HuH-7.5 (cell line): ENCODE data around the gene NFXL1.

Source experiments
- DNase-seq: peaks from one replicate; pipeline ENCODE4 v3.0.0; 2011; ENCODE audit warnings: low spot score

NFXL1 gene

DNA sequence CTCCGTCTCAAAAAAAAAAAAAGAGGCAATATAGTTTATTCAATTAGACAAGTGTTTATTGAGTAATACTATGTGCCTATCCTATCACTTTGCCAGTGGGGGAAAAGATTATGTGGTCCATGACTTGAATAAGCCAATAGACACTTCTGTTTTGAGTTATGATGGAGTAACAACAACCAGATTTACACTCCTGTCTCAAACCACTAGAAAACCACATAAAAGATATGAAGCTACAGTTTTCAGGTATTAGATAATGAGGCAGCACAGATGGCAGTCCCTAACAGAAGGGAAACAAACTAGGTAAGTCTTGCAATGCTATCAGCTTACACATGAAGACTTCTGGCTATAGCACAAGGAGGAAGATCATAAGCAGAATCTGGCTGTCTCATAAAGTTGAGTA is 22.5 kb downstream of the NFXL1 start:
- DNase-seq: no peak

DNA sequence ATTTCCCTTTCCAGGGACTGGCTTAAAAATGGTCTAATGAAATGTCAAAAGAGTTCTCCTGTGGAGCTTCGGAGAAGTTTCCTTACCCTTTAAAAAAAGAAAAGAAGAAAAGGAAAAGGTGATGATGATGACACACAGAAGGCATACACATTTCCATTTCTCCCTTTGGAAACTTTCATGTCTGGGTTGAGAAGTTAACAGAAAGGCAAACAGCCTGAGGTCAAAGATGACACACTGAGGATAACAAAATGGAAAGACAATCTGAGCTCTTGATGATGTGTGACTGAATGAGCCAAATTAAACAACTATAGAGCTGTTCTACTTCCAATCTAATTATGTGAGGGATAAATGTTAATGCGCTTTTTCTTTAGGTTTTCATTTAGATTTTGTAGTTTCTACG is 32.2 kb downstream of the NFXL1 start:
- DNase-seq: no peak

DNA sequence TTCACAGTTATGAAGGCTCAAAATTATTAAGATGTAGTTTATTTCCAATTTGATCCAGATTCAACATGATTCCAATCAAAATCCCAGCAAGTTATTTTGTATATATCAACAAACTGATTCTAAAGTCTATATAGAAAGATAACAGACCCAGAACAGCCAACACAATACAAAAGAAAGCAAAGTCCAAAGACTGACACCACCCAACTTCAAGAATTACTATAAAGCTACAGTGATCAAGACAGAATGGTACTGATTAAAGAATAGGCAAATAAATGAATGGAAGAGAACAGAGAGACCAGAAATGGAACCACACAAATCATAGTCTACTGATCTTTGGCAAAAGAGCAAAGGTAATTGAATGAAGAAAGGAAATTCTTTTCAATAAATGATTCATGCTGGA is 34.9 kb downstream of the NFXL1 start:
- DNase-seq: no peak

DNA sequence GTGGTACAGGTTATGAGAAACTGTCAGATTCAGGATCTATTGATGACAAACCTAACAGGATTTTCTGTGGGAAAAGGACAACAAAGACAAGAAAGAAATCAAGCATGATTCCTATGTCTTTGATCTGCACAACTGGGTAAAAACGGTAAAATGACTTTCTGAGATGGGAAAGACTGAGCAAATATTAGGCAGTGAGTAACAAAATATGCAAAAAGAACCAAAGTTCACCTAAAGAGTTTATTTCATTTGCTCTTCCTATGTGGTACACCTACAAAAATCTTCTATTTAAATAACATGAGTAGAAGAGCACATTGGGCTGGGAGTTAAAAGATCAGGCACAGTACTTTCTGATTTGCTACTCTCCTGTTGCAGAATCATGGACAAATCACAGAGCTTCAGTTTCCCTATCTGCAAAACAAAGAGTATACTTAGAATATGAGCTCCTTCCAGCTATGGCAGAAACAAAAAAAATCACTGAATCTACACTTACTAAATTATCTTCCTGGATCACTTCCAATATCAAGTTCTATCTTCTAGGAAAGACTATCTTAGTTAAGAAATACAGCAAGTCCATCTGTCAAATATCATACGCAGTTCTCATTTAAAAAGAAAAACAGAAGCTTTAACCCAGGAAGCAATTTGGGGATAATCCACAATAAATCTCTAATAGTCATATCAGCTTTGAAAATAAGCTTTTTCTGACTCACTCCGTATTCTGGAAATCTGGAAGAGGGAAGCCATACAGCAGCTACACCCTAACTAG is 37.4 kb downstream of the NFXL1 start:
- no peak for DNase-seq

DNA sequence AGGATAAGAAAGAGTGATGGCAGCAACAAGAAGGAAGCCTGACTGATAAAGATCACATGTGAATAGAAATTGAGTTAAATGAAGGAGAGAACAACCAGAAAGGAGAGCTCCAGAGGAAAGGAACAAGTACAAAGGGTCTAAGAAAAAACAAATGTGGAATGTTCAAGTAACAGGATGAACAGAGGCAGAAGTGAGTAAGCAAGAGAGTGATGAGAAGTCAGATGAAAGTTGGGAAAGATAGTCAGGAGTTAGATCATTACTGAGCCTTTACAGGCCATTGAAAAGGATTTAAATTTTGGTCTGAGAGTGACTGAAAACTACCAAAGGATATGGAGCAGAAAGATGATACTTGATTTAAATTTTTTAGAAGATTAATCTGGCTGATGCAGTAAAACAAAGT is 38.1 kb downstream of the NFXL1 start:
- no peak for DNase-seq

DNA sequence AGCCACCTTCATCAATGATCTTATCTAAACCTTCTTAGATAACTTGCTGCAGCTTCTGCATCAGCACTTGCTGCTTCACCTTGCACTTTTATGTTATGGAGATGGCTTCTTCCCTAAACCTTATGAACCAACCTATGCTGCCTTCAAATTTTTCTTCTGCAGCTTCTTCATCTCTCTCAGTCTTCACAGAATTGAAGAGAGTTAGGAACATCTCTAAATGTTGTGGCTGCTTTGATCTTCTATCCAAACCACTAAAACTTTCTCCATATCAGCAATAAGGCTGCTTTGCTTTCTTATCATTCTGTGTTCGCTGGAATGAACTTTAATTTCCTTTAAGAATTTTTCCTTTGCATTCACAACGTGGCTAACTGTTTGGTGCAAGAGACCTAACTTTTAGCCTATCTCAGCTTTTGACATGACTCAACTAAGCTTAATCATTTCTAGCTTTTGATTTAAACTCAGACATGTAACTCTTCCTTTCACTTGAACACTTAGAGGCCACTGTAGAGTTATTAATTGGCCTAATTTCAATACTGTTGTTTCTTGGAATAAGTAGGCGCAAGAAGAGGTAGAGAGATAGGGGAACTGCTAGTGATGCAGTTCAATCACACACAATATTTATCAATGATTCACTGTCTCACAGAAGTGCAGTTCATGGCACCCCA is 40.4 kb downstream of the NFXL1 start:
- DNase-seq: no peak

DNA sequence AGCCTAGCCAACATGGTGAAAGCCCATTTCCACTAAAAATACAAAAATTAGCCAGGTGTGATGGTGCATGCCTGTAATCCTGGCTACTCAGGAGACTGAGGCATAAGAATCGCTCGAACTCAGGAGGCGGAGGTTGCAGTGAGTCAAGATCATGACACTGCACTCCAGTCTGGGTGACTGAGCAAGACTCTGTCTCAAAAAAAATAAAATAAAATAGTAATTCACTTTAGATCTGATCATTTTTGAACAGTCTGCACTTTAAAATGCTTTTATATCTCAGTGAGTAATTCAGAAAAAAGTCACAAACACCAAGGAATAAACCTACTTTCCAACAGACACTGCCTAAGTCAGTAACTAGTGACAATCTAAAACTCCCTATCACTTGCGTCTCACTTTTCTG is 50.9 kb downstream of the NFXL1 start:
- DNase-seq: no peak

DNA sequence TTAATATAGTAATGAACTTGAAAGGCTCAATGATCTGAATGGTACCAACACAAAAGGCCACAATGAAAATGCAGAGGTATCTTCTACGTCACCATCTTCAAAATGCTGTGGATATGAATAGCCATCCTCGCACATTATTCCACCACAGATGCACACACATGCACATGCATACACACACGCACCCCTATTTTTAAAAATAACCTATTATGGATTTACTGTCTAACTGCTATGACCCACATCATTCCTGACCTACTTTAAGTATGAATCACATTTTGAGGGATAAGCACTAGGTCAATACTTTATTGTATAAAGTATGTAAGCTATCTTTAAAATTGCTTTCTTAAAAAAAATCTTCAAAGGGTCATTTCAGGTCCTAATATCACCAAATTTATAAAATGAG is 52.1 kb downstream of the NFXL1 start:
- DNase-seq: no peak

DNA sequence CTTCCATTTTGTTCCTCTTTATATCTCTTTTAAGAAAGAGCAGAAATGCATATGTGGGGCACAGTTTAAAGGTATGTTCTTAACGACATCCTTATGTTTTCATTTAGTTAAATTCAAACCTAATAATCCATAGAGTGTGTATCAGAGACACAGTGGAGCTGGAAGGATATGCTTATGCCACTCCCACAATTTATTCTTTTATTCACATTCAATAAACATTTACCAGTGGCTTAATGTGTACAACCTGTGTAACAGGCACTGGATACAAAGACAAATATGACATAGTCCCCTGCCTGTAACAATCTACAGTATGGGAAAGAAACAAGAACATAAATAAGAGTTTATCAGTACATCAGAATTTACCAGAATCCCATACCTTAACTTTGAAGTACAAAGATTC is 54.1 kb downstream of the NFXL1 start:
- DNase-seq: no peak

DNA sequence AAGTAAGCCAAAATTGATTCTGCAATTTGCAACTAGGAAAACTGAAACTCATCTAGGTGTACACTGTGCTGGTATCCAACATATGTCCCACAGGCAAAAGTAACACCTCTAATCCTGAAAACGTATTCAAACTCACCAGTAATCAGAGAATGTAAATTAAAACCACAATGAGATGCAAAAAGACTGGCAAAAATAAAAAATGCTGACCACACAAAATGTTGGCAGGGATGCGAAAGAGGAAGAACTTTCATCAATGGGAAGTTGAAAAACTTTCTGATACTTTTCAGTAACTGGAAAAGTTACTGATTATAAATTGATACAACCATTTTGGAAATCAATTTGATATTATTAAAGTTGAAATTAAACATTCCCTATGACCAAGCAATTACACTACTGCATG is 56.4 kb downstream of the NFXL1 start:
- DNase-seq: no peak

DNA sequence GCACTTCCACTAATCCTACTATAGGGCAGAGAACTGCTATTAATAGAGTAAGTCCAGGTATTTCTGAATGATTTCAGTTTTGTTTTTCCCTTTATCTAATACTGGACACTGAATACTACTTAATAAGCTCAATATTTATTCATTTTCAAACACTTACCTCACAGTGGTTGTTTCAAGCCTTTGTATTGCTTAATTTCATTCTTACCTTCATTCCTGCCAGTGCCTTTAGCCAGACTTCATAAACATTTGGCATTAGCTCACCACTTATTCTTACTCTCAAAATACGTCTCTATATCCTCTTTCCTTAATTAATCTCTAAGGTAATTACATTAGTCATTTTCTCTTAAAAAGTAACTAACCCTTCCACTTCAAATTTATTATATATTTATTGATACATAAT is 57.7 kb downstream of the NFXL1 start:
- no peak for DNase-seq

DNA sequence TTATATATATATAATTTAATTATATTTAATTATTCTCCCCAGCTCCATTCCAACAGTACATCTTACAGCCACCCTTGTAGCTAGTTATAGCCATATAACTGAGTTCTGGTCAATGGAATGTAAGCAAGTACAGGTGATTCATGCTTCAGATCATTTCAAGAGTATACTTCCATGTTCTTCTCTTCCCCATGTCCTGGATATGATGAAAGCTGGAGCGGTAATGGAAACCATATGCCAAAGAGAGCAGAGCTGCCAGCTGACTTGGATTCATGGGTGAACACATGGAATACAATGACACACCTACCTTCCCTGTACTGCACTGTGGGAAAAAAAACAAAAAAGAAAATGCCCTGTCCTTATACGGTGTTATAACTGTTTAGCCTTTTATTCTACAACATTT is 59.0 kb downstream of the NFXL1 start:
- DNase-seq: no peak

DNA sequence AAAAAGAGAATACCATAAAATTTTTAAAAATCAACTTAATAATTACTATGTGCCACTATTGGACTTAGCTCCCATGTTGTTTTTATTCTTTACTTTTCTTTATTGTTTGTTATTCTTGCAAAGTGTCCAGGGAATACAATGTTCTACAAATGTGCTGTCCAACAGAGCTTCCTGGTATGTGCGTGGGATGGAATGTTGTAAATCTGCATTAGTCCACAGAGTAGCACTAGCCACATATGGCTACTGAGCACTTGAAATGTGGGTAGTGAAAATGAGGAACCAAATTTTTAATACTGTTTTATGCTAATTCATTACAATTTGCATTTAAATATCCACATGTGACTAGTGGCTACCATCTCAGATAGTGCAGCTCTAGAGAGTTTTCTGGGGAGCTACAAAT is 62.2 kb downstream of the NFXL1 start:
- no peak for DNase-seq

DNA sequence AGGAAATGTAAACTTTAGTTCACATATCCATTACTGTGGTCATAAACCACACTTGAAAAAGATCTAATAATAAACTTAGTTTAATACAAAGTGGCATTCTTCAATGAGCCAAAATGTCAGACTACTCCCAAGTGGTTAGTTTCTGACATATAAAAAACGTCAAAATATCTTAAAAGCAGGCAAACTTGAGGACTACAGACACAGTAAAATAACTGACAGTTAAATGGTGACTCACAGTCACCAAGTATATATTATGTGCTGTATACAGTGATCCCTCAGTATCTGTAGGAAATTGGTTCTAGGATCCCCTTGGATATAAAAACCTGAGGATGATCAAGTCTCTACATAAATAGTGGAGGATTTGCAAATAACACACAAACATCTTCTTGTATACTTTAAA is 64.9 kb downstream of the NFXL1 start:
- DNase-seq: no peak

DNA sequence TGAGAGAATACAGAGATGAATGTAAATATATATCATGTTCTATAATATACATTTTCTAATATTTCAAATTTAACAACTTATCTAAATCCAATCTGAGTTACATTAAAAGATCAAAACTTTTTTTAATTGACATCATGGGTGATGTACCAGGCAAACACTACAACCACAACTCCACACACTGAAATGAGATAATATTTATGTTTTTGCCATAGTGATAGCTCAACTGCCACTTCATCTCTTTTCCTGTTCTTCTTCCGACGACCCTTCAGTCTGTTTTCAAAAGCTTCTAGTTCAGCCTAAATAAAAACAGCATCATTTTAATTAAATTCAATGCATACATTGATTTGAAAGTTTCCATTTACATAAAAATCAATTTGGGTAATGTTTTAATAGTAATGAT is 66.3 kb downstream of the NFXL1 start:
- DNase-seq: no peak

DNA sequence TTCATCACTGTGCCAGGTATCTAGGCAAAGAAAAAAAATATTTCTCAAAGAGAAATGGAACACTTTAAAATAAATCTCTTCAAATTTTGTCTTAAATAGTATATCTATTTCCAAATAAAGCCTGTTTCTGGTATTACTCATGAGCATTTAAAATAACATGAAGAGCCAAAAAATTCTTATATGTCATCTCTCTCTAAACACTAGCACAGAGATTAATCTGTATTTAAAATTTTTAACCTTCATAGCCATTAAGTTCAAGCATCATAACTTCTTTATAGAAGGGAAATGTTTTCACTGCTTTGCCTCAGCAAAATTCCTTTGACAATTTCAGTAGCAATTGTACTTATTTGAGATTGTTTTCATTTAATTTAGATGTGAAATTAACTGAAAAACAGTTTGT is 71.4 kb downstream of the NFXL1 start:
- no peak for DNase-seq

DNA sequence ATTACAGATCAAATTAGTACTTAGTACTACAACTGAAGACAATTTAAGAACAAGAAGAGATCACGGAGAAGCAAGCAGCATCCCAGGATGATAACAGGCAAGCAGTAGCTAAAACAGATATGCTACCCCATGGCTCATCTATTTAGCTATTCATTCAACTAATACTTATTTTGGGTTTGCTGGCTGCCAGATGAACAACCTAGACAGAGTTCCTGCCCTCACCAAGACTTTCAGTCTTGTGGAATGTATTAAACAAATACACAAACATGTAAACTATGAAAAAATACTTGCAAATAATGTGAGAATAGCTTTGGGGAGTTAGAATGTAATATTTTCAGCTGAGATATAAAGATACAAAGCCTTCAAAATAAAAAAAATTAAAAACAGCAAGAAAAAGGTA is 74.1 kb downstream of the NFXL1 start:
- no peak for DNase-seq

DNA sequence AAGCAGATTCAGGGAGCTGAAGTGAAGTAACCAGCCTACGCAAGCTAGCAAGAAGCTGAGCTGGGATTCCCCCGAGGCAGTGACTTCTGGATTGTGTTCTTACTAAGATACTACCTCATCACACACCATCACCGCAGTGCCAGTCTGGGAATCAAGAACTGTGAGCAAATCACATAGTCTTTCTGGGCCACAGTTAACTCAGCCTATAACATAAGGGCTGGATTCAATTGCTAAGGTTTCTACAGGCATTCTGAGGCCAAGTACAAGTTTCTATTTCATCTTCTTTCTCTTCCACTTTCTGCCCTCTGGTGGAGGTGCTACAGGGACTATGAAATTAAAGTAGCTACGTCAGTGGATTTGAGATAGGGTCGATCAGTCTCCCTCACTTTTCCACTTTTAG is 75.1 kb downstream of the NFXL1 start:
- no peak for DNase-seq

DNA sequence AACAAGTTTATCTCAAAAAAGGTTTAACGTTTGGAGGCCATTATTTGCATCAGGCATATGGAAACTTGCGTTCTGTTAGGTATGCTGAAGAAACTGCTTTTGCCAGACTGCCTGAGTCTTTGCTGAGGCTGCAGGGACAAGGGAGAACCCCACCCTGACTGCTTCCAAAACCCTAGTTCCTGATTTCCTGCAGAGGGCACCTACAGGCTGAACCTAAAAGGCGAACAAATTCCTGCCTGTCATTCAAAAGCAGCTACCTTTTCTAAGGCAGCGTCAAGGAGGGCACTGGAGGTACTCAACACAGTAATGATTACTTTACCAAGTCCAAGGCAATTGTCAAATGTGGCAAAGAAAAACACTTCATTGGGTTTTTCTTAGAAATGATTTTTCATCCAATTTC is 75.9 kb downstream of the NFXL1 start:
- DNase-seq: no peak

DNA sequence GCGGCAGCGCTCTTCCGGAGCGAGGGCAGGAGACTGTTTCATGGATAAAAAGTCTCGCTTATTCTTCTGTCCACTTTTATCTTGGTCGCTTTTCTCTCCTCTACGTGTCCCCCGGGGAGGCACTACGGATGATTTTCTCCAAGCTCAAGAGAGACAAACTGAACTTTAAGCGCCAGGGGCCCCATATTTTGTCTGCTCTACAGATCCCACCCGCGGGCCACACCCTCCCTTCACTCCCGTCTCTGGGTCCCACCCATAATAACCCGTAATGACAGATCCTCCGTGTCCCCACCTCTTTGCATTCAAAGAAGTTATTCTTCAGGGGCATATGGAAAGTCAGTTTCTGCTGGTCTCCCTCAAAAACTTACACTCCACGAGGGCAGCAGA is 76.5 kb downstream of the NFXL1 start, which contains the start of gene CORIN:
CORIN (minus strand) TSS at position 160 of the 387 bp plus-strand sequence; CDS start at position 42, 118 bp downstream.
- no peak for DNase-seq

DNA sequence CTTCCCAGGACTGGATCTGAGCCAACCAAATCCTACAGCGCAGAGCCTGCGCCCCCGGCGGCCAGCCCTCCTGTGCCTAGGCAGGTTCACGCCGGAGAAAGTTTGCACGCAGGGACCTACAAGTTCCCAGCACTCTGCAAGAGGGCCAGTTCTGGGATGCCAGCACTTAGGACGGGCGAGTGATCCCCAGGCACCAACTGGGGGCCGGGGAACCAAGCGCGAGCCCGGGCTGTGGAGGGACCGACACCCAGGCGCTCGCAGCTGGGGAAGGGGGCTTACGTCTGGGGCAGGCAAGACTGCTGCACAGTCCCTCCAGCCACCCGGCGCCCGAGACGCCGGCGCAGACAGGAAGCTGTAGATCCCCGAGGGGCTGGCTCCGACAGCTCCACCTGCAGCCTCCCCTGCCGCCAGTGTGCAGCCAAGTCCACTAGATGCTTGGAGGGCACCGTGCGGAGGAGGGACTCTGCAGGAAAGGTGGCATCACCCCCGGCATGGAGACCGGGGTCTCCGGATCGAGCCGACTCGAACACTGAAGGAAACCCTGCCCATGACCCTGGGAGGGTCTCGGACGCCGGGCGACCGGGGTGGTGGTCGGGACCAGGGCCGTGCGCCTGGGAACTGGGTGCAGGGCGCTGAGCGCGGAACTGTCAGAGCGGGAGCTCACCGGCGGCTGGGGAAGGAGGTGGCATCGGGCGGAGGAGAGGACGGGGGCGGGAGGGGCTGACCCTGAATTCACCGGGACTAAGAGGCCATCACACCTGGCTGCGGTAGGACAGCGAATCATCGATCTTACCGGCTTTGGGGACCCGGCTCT is 77.1 kb downstream of the NFXL1 start:
- DNase-seq: no peak

DNA sequence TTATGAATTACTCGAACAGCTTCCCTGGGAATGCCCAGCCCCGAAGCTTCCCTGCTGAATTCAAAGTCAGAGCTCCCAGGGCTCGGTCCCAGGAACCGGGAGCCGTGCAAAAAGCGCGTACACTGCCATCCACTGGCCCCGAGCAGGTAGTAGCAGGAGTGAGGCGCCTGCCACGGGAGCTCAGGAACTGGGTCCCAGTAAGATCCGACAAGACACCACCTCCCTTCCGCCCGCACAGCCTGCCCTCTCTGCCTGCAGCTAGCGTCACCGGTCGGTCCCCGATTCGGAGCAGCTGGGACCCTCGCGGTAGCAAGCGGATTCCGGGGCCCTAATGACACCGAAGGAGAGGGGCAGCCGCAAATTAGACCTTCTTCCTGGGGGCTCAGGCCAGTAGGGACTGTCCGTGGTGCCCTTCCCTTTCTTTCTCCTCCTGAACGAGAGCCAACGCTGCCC is 77.7 kb downstream of the NFXL1 start:
- DNase-seq: peak; percentile 69

DNA sequence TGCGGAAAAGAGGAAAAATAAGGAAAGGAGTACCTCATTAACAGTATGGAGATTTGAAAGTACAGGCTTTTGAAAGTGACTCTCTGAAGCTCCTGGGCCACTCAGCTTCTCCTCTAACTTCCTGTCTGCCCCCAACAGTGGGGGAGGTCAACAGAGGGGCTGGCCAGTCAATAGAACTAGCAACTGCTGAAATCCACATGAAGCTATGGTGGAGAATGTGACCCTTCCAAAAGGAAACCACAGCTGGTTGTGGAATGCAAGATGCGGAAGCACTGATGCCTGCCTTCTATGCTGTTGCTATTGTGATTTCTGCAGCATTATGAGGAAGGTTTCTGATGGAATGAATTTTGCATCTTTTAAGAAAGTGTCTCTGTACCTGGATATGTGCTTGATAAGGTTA is 78.9 kb downstream of the NFXL1 start:
- no peak for DNase-seq
